Prostate gland (tissue), 2 donors: ENCODE data around the gene TIGD2.

Experiments used
- POLR2AphosphoS5 ChIP-seq: sonication (generic); formaldehyde crosslinking; IDR thresholded peaks from one replicate; pipeline ENCODE4 v1.6.1; 2017; ENCODE audit warnings: antibody characterized with exemption
- TF ChIP-seq, protein P1 (sequence below), 4 experiments: fragments of 200-600 bp in 2 of 4; fragments of 450-650 bp in 2 of 4; sonication (generic) in 2 of 4; IDR thresholded peaks; 1 replicate in 3 of 4; 2 replicates in 1 of 4; pipeline ENCODE4 v1.5.1; 2016 to 2019; ENCODE audit warnings: antibody characterized with exemption in 4 of 4, mild to moderate bottlenecking in 2 of 4, moderate library complexity in 2 of 4

DNA sequence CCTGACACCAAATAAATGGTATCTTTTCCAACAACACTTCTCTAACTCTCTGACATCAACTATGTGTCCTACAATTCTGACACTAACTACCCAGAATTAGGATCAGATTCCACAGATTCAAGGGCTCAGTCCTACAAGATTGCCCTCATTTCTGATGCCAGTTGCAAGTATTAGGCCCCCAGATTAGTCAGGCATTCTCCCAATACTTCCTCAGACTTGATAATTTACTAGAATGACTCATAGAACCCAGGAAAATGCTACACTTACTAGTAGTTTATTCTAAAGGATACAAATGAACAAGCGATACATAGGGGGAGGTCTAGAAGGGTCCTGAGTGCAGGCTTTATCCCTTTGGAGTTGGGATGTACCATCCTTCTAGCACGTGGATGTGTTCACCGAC is 8.5 kb downstream of the TIGD2 start:
- TF ChIP-seq, protein P1, sequence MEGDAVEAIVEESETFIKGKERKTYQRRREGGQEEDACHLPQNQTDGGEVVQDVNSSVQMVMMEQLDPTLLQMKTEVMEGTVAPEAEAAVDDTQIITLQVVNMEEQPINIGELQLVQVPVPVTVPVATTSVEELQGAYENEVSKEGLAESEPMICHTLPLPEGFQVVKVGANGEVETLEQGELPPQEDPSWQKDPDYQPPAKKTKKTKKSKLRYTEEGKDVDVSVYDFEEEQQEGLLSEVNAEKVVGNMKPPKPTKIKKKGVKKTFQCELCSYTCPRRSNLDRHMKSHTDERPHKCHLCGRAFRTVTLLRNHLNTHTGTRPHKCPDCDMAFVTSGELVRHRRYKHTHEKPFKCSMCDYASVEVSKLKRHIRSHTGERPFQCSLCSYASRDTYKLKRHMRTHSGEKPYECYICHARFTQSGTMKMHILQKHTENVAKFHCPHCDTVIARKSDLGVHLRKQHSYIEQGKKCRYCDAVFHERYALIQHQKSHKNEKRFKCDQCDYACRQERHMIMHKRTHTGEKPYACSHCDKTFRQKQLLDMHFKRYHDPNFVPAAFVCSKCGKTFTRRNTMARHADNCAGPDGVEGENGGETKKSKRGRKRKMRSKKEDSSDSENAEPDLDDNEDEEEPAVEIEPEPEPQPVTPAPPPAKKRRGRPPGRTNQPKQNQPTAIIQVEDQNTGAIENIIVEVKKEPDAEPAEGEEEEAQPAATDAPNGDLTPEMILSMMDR (IDR thresholded peaks at IDR 0.05): no peak
- TF ChIP-seq POLR2AphosphoS5: no peak
